SW480 (cell line): ENCODE measurements around the gene KRTAP10-7.
"Not testable (repeated sequence)": the region's sequence is repeated elsewhere in the genome, so short reads cannot be mapped to it uniquely, and the experiment has no call there.

Experiments
- DNase-seq: peaks from one replicate; pipeline ENCODE4 v3.0.0-alpha.2; 2016; ENCODE audit warnings: low spot score

KRTAP10-7 gene

DNA sequence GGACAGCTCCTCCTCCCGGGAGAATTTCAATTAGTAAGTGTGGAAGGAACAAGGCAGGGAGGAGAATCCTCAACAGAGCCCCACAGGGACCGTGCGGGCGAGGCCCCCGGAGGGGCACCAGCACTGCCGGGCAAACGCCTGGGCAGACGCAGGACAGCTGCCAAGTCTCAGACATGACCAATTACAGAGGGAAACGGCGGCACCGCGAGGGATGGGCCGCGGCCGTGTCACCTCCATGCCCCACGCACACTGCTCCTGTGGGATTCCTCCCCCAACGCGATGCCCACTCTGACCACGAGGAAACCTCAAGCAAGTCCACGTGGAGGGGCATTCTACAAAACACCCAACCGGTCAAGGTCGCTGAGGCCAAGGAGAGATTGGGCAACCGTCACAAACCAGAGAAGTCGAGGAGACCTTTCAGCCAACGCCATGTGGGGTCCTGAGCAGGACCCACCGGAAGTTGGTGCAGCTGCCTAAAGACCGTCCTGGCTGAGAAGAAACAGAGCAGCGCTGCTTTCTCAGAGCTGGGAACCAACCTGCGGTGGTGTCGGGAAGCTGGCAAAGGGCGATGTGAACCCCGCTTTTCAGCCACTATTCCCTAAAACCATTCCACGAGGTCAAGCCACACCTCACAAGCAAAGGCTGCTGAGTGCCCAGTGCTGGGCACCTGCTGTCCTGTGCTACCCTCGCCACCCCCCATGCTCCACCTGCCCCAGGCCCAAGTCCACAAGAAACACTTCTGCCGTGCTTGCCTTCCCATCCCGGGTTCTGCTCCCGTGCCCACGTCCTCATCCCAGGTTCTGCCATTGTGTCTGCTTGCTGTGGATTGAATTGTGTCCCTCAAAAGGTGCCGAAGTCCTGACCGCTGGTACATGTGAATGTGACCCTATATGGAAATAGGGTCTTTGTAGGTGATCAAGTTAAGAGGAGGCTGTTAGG is 28.3 kb upstream of the KRTAP10-7 start:
- DNase-seq, result no peak

DNA sequence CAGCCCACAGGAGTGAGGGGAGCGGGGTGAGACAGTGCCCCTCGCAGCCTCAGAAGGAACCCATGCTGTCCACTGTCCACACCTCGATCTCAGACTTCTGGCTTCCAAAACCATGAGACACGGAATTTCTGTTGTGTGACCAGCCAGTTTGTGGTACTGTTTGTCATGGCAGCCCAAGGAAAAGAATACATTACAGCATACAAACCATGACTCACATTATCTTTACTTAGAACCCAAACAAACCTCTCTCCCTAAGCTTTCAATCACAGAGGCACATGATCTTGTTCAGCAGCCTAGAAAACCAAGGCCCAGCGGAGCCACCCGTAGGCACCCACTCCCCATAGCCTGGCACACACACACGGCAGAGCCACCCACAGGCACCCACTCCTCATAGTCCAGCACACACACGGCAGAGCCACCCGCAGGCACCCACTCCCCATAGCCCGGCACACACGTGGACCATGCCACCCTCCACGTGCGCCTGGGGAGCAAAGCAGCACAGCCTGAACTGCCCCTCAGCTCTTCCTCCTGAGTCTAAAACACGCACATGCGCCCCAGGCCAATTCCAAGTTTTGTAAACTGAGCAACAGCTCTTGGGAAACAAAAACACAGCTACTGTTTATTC is 27.3 kb upstream of the KRTAP10-7 start:
- peak; percentile 23 for DNase-seq

DNA sequence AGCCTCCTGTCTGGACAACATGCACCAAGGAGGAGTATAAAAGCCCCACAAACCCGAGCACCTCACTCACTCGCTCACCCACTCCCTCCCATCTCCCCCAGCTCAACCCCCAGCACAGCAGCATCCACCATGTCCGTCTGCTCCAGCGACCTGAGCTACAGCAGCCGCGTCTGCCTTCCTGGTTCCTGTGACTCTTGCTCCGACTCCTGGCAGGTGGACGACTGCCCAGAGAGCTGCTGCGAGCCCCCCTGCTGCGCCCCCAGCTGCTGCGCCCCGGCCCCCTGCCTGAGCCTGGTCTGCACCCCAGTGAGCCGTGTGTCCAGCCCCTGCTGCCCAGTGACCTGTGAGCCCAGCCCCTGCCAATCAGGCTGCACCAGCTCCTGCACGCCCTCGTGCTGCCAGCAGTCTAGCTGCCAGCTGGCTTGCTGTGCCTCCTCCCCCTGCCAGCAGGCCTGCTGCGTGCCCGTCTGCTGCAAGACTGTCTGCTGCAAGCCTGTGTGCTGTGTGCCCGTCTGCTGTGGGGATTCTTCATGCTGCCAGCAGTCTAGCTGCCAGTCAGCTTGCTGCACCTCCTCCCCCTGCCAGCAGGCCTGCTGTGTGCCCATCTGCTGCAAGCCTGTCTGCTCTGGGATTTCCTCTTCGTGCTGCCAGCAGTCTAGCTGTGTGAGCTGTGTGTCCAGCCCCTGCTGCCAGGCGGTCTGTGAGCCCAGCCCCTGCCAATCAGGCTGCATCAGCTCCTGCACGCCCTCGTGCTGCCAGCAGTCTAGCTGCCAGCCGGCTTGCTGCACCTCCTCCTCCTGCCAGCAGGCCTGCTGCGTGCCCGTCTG is 26.6 kb upstream of the KRTAP10-7 start, which contains the start of gene KRTAP10-4:
TSS of gene KRTAP10-4 (plus strand) at position 100 of the 827 bp plus-strand sequence. CDS start at position 130, 30 bp downstream.
- DNase-seq, result not testable (repeated sequence)

DNA sequence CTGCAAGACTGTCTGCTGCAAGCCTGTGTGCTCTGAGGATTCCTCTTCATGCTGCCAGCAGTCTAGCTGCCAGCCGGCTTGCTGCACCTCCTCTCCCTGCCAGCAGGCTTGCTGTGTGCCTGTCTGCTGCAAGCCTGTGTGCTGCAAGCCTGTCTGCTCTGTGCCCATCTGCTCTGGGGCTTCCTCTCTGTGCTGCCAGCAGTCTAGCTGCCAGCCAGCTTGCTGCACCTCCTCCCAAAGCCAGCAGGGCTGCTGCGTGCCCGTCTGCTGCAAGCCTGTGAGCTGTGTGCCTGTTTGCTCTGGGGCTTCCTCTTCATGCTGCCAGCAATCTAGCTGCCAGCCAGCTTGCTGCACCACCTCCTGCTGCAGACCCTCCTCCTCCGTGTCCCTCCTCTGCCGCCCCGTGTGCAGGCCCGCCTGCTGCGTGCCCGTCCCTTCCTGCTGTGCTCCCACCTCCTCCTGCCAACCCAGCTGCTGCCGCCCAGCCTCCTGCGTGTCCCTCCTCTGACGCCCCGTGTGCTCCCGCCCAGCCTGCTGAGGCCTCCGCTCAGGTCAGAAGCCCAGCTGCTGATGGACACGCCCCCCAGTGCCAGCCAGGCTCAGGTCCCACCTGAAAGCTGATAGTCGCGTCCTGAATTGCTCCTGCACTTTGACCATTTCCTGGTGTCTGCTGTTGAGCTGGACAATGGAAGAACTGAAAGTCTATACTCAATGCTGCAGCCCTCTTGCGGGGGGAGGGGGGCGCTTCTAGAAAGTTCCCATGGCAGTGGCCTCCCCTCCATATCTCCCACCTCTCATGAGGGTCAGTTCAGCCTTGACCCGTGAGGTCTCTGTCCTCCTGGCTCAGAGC is 25.7 kb upstream of the KRTAP10-7 start:
- DNase-seq, result peak; percentile 50

DNA sequence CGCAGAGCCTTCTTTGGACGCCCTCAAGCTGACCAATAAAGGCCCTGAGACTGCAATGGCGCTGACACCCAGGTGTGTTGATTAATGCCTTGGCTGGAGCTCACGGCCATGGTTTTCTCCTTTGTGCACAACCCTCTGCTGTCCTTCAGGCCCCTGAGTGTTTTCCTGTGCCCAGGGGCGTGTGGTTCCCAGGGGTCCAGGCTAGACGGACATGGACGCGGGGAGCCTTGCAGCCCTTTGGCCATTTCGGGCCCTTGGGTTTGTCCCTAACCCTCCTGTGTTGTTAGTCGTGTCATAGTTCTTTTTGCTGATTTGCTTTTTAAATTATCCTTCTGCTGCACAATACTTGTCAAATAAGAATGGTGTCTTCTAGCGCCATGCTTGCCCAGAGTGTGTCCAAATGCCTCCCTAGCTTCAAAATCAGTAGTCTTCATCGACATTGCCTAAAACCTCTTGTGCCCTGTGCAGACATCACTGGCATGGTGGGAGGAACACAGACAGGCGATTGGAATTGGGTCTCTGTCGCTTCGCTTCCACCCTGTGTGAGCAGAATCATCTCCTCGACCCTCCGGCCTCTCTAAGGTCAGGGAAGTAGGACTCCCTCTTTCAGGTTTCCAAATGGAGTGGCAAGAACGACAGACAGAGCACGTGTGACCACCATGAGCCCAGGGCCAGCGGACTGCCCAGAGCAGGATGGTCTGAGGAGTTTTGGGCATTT is 24.9 kb upstream of the KRTAP10-7 start:
- no peak for DNase-seq

DNA sequence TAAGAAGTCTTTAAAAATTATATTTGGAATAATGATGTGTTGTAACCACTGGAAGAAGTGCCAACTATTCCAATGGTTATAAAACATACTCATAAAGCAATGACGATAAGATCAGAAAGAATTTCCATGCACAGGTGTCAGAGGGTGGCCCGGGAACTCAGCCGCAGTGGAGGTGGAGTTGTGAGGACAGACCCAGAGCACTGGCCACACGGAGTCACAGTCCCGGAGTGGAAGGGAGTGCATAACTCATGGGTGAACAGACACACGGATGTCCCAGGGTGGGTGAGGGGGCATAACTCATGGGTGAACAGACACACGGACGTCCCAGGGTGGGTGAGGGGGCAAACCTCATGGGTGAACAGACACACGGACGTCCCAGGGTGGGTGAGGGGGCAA is 24.4 kb upstream of the KRTAP10-7 start:
- DNase-seq, result no peak

DNA sequence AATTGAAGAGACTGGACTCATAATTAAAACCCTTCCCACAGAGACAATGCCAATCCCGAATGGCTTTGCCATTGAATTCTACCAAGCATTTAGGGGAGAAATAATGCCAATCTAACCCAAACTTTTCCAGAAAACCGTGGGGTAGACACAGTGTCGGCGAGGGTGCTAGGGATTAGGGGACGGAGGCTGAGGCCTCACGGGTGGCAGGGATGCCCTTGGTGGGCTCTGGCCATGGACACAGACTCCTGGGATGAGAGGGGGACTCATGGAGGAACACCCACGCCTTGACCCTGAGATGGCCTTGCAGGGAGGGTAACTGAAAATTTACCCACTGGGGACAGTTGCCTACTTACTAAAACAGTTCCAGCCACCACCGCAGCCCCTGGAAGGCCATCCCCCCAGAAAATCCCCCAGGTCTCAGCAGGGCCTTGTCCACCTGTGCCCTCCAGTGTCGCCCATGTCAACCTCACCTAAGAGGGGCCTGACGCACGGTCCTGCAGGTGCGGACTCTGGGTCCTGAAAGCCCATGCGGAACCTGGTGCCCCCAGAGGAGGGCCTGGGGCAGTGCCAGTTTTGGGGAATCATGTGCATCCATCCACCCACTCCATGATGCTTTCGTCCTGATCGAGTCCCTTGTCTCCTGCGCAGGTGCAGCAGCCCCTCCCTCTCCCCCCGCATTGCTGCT is 21.9 kb upstream of the KRTAP10-7 start:
- DNase-seq, result no peak

DNA sequence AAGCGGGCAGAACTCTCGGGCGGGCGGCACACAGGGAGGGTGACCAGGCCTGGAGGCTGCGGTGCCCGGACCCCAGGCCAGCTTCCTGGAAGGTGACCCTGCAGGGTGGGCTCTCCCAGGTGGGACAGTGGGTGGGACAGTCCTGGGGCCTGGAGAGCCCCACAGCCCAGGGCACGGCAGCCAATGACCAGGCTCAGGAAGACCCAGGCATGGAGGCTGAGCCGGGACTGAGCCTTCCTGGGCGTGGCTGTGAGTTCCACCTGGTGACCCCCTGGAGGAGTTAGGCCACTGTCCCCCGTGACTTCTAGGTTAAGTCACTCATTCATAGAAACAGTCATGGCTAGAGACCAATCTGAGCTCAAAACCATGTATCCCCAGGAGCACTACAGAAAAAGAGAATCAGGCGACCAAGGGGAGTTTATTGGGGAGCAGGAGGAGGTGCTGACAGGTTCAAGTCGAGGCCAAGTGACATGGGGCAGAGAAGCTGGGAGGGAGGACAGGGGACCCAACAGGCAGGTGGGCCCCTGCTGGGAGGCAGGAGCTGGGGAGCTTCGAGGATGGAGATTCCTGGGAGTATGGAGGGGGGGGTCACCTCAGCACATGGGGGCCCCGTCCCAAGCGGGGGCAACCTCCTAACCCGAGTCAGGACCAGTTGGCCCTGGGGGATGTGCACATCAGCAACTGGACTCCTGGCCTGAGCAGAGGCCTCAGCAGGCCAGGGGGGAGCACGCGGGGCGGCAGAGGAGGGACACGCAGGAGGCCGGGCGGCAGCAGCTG is 21.2 kb upstream of the KRTAP10-7 start:
- DNase-seq, result no peak

DNA sequence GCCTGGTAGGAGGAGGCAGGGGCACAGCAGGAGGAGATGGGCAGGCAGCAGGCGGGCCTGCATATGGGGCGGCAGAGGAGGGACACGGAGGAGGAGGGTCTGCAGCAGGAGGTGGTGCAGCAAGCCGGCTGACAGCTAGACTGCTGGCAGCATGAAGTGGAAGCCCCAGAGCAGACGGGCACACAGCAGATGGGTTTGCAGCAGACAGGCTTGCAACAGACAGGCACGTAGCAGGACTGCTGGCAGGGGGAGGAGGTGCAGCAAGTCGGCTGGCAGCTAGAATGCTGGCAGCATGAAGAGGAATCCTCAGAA is 20.6 kb upstream of the KRTAP10-7 start:
- DNase-seq, result no peak

DNA sequence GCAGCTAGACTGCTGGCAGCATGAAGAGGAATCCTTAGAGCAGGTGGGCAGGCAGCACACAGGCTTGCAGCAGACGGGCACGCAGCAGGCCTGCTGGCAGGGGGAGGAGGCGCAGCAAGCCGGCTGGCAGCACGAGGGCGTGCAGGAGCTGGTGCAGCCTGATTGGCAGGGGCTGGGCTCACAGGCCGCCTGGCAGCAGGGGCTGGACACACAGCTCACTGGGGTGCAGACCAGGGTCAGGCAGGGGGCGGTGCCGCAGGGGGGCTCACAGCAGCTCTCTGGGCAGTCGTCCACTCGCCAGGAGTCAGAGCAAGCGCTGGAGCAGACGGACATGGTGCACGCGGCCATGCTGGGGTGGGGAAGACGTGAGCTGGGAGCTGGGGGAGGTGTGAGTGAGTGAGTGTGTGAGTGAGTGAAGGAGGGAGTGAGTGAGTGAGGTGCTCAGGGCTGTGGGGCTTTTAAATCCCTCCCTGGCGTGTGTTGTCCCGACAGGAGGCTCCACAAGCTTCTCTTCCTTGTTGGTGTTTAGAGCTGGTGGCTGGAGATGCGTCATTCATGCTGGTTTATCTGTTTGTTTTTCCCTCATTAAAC is 20.1 kb upstream of the KRTAP10-7 start, which contains the start of gene KRTAP10-5:
TSS of gene KRTAP10-5 (minus strand) at position 374 of the 591 bp plus-strand sequence. CDS start at position 348, 26 bp downstream.
- not testable (repeated sequence) for DNase-seq

DNA sequence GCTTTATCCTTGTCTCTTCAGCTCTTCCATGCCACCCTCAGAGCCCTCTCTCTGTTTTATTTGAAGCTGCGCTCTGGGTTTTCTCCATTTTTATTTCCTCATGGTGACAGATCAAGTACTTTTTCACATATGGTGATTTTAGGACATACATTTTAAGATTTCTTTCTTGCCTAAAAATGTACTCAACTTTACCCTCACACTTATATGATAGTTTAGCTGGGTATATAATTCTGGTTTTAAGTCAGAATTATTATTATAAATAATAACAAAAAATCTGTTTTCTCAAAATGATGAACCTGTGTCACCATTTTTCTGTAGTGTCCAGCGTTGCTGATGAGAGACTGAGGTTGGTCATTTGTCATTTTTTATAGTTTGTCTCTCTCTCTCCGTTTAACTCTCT is 19.2 kb upstream of the KRTAP10-7 start:
- DNase-seq, result no peak

DNA sequence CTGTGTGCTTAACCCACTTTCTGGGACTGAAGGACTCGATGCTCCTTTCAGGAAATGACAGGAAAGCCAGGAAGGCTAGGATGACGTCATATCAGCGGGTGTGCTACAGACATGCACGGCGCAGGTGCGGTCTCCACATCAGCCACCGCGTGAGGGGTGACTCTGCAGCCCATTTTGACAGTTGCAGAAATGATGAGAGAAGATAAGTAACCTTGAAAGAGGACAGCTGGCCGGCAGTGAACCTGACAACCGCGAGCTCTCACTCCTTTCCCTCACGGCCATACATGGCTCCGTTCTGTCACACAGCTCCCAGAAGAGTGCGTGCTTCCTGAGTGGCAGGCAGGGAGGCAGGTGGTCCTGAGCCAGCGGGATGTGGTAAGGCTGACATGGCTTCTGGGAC is 18.3 kb upstream of the KRTAP10-7 start:
- DNase-seq, result no peak

DNA sequence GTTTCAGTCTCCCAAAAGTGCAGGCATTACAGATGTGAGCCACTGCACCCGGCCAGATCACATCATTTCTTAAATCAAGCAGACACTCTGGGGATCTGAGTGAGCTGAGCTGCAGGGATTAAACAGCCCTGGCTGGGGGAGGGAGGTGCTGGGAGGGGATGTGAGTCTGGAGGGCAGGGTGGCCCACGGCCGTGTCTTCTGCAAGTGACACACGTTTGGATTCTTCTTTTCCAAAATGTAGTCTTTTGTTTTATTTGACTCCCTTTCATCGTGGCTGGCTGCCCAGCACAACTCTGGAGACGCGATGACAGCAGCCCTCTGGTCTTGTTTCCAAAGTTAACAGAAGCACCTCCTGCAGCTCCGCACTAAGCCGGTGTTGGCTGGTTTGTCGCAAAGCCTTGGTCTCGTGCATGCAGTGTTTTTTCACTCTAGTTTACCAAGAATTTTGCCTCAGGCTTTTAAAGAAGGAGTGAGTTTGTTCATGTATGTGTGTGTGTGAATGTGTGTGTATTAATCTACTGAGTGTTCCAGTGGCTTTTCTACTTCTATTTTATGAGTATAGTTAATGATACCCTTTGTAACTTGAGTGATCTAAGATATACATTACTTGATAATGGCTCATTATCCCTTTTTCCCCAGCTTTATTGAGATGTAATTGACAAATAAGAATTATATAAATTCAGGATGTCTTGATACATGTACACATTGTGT is 17.2 kb upstream of the KRTAP10-7 start:
- no peak for DNase-seq

DNA sequence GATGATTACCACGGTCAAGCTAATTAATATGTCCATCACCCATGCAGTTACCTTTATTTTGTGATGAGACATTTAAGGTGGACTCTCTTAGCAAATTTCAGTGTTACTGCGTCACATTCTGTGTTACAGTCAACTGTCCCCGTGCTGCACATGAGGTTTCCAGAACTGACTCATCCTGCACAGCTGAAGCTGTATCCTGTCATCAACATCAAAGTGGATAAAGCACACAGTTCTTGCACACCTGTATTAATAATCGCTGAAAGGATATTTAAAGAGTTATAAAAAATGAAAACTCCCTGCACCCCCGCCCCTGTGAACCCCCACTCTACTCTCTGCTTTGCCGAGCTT is 16.6 kb upstream of the KRTAP10-7 start:
- peak; percentile 62 for DNase-seq

DNA sequence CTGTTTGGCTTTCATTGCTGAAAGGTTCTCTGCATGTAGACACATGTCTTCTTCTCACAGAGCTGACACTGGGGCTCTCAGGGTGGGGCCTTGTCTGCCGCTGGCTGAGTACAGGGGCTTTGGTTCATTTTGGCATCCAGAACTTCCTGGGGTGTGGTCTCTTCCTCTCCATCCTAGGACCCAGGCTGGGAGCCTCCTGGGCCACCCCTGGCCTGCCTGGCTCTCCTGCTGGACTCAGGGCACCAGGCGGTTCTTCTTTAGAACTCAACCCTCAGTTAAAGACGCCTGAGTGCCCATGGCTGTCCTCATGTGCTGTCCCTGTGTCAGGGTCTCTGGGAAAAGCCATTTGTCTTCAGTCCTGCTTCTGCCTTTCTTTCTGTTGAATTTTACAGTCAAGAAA is 14.5 kb upstream of the KRTAP10-7 start:
- no peak for DNase-seq

DNA sequence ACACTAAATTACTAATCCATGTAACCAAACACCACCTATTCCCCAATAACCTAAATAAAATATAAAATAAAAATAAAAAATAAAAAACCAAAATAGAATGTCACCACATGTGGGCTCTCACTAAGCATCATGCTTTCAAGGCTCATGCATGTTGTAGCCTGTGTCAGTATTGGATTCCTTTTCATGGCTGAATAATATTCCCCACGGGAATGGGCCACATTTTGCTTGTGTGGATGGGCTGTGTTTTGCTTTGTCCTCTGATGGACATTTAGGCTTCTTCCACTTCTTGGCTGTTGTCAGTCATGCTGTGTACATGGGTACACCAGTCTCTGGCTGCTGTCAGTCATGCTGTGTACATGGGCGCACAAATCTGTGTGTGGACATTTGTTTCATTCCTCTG is 11.3 kb upstream of the KRTAP10-7 start:
- no peak for DNase-seq

DNA sequence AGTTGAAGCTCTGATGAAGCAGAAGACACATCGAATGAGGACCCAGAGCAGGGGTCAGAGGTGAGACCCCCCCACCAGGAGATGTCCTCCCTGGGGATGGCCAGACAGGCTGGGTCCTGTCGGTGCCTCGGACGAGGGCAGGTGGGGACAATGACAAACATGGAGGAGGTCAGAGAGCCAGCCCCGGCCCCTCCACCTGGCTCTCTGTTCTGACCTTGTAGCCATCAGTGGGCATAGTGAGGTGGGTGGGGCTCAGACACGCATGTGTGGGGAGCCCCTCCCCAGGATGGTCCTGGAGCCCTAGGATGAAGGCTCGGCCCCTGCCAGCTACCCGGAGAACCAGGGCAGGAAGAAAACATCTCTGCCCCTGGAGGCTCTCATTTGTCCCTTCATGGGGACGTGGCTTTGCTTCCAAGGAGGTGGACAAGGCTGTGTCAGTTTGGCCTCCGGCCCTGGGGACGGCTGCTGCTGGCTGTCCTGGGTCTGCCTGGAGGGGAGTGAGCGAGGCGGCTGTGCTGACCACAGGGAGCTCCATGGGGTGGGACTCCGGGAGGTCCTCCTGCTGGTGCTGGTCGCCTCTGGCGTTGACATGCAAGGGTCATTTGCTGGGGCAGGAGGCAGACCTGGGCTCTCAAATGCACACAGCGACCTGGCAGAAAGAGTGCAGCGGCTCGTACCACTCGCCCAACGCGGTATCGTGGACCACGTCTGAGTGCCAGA is 10.7 kb upstream of the KRTAP10-7 start:
- DNase-seq, result no peak

DNA sequence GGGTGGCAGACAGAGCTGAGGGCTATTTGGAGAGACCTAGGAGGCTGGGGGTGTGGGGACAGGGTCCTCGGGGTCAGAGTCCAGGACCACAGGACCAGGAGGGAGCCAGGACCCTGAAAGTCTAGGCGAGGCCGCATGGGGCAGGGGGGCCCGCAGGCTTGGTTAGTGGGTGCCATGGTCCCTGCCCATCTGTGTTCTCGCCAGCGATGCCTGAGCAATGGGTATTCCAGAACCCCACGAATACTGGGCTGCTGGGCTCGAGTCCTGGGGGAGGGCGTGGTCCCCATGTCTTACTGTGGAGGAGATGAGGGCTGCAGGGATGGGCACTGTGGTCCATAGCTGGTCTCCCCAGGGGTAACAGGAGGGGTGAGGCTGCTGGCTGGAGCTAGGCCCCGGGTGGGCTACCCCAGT is 10.1 kb upstream of the KRTAP10-7 start:
- no peak for DNase-seq
